SHP77 (cell line): ENCODE data around the gene FBXO46.
"Not testable (repeated sequence)": the region's sequence is repeated elsewhere in the genome, so short reads cannot be mapped to it uniquely, and the experiment has no call there.

Experiments
- DNase-seq, 2 experiments: peaks; one replicate each; lab custom pipeline; 2025; lab: John Stamatoyannopoulos, UW

Gene FBXO46

DNA sequence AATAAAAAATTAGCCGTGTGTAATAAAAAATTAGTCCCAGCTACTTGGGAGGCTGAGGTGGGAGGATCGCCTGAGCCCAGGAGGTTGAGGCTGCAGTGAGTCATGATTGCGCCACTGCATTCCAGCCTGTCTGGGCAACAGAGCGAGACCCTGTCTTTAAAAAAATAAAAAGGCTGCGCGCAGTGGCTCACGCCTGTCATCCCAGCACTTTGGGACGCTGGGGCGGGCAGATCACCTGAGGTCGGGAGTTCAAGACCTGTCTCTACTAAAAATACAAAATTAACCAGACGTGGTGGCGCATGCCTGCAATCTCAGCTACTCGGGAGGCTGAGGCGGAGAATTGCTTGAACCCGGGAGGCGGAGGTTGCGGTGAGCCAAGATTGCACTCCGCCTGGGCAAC is 2.0 kb downstream of the FBXO46 start:
- DNase-seq = not testable (repeated sequence)

DNA sequence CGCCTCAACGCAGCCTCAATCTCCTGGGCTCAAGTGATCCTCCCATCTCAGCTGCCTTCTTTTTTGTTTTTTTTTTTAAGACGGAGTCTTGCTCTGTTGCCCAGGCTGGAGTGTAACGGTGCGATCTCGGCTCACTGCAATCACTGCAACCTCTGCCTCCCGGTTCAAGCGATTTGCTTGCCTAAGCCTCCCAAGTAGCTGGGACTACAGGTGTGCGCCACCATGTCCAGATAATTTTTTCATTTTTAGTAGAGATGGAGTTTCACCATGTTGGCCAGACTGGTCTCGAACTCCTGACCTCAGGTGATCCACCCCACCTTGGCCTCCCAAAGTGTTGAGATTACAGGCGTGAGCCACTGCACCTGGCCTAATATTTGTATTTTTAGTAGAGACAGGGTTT is 10.6 kb downstream of the FBXO46 start:
- not testable (repeated sequence) for DNase-seq

DNA sequence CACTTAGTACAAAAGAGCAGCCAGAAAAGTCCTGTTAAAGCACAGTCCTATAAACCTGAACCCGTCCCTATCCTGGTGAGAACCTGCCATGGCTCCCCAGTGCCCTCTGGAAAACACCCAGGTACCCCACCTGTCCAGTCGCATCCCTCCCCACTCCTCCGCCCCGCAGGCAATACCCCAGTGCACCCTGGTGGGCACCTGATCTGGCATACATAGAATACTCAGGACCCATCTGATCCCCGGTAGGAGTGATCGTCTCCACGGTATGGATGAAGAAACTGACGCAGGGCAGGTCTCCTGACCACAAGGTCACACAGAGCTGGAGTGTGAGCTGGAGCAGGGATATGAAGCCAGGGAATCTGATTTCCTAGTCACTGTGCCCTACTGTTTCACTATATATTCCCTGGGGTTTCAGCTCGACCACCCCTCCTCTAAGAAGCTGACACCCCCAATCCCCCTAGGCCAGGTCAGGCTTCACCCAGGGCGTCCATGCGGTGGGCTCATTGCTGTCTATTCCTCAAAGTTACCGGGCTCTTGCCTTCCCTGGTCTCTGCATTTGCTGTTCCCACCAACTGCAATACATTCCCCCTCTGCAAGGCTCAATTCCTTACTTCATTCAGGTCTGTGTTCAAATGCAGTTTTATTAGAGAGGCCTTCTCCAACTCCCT is 12.6 kb downstream of the FBXO46 start:
- no peak for DNase-seq

DNA sequence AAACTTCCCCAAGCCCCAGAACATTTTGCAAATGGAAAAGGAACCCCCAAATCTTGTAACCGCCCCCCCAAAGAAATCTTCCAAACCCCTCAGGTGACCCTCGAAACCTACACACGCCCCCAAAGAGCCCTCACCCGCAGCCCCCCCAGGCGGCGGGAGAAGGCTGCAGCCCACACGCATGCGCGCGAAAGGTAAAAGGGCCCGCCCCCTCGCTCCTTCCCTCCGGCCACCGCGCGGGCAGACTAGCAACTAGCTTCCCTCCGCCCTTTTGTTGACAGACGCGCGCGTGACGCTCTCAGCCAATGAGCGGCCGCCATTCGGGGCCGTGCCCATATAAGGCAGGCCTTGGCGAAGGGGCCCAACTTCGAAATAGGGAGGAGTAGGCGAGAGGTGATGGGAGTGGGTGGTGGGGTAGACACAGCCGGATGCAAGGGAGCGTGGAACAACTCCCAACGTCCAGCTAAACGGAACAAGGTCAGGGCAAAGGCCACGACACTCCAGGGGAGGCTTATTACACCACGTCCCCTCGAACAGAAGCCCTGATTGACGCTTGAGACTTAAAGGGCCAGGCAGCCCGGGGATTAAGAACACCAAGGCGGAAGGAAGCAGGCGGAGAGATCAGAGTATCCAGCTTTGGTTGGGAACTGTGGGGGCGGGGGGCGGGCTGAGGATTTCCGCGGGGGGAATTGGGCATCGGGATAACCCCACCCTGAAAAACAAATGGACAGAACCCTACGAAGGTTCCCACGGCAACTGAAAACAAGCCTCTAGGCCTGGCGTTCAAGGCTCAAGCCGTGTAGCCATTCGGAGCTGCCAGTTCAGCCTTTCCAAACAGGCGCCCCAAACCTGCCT is 13.3 kb downstream of the FBXO46 start:
- peak; percentile 97 to 98 for DNase-seq

DNA sequence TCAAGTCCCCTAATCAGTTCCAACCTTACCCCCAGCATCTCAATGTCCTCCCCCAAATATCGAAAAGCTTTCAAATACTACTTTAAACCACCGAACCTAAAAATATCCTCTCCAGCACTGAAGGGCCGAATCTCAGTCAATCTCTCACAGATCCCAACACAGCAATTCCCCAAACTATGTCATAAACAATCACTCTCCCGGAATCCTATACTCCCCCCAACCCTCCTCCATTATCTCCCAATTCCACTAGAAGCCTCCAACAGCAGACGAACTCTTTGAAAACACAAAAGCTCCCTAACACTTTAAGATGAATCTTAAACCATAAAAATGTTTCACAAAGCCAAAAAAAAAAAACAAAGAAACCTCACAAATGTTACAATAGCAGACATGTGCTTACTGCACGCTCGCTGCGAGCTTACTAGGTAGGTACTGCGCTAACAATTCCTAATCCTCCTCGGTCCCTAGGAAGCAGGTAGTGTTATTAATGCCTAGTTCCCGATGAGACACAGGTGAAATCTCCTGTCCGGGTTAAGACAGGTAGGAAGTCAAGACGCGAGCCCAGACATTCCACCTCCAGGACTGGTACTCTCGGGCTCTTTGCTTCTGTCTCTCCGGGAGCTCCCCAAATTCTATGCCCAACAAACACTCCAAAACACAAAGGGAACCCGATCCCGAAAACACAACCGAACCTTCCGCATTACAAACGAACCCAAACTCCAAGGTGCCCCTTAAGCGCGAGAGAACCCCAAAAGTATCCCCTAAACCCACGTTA is 14.2 kb downstream of the FBXO46 start:
- no peak for DNase-seq

DNA sequence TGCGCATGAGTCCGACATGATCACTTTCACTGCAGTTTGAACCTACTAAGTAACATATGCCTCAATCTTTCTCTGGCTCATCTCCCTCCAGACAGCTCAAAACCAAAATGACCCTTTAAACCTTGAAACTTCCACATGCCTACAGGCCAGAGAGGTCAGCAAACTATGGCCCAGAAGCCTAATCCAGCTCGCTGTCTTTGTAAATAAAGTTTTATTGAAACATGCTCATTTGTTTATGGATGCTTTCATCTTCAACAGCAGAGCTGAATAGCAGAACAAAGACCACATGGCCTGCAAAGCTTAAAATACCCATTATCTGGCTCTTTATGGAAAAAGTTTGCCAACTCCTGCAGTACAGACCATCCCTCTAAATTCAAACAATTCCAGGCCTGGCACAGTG is 15.6 kb downstream of the FBXO46 start:
- DNase-seq = no peak

DNA sequence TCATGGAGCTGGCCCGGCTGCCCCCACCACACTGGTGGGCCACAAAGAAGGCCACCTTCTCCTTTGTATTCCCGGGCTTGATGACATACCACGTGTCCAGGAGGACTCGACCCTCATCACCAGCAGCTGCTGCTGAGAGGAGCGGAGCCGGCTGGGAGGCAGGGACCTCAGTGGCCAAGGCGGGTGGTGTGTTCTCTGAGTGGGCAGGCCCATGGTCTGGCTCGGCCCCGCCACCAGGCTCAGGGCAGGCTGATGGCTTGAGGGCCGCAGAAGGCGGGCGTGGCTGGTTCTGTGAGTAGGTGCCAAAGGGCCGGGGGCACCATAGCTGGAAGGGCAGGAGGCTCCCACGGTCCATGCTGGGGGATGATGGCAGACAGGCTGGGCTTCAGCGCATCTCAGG is 17.6 kb downstream of the FBXO46 start:
- no peak for DNase-seq

DNA sequence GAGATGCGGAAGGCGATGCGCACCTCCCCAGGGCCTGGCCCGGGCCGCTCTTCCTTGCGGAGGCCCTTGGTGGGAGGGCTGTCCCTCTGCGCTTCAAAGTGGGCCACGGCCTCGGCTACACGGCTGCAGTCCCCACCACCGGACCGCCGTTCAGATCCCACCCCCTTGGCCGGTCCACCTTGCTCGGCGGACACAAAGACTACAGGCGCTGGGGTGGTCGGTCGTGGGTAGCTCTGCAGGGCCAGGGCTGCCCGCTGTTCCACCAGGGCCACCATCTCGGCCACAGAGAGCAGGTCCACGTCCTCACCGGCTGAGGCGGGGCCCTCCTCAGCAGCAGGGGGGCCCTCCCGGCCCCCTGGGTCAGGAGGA is 18.0 kb downstream of the FBXO46 start:
- no peak for DNase-seq

DNA sequence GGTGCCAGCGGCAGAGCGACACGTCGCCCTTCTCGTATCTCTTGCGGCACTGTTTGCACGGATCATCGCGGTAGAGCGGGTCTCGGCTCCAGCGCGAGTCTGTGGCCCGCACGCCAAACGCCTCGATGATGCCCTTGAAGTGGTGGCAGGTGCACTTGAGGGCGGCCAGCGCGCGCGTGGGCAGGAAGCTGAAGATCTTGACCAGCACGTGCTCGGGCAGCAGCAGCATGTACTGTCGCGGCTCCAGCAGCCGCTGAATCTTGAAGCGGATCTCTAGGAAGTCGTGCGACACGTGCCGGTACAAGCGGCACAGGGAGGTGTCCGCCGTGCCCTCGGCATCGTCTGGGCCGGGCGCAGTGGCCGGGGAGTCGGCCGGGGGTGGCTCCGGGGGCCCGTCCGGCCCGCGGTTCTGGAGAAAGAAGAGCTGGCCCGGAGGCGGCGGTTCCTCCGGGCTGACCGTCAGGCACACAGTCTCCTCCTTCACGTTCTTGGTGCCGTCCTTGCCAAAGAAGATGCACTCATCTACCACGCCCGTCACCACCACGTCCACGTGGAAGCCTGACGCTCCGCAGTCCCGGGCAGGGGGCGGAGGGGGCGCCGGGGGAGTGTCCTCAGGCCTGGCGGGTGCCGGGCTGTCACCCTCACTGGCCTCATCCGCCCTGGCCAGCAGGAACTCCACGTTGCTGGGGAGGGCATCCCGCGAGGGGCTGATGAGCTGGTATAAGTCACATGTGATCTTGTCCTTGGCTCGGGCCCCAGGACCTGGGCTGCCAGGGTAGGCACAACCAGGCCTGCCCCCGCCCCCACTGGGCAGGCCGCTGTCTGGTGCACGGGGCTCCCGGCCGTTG is 18.6 kb downstream of the FBXO46 start:
- no peak for DNase-seq

DNA sequence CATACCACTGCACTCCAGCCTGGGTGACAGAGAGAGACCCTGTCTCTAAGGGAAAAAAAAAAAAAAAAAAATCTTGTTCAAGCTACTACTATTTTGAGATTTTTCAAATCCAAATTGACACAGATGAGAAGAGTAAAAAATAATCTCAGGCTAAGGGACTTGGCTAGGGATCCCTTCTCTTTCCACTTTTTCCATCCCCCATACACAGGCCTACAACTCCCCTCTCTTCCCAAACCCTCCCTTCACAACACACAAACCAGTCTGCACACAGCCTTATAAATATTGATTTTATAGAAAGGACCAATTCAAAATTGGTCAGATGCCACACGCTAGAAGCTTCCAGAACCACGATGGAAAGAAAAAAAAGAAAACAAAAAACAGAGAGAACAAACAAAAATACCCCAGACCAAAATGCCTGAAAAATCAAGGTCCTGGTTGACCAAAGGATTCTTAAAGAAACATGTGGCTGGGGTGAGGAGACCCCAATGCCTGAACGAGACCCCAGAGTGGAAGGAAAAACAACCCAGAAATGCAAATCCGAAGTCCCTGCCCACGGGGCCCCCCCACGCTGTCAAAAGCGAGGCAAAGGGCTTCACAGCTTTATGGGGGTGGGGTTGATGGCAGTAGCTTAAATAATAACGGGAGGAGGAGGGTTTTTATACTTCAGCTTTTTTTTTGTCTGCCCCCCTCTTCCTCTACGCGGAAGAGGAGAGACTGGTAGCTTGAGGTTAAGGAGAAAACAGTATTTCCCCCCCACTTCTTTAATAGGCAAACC is 20.2 kb downstream of the FBXO46 start:
- DNase-seq = no peak

DNA sequence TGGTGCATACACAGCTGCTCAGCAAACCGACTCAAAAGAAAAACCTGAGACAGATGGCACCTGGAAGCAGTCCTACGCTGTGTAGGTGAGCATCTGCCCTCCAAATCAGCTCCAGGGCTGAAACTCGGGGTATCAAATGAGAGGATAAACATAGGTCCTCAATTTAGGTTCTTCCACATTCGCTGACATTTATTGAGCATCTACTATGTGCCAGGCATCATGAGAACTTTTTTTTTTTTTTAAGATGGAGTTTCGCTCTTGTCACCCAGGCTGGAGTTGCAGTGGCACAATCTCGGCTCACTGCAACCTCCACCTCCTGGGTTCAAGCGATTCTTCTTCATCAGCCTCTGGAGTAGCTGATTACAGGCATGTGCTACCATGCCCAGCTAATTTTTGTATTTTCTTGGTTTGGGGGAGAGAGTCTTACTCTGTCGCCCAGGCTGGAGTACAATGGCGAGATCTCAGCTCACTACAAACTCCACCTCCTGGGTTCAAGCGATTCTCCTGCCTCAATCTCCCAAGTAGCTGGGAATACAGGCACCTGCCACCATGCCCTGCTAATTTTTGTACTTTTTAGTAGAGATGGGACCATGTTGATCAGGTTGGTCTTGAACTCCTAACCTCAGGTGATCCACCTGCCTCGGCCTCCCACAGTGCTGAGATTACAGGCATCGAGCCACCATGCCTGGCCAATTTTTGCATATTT is 24.8 kb downstream of the FBXO46 start:
- DNase-seq = no peak

DNA sequence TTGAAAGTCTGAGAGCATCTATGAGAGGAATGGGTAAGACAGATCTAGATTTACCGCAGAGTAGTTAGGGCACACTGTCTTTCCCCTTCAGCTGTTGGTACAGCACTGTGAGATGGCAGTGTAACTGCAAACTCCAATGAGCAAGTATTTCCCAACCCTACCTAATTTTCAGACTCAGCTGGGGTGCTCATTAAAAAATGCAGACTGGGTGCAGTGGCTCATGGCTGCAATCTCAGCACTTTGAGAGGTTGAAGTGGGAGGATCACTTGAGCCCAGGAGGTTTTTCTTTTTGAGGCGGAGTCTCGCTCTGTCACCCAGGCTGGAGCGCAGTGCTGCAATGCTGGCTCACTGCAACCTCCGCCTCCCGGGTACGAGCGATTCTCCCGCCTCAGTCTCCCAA is 25.6 kb downstream of the FBXO46 start:
- no peak for DNase-seq

DNA sequence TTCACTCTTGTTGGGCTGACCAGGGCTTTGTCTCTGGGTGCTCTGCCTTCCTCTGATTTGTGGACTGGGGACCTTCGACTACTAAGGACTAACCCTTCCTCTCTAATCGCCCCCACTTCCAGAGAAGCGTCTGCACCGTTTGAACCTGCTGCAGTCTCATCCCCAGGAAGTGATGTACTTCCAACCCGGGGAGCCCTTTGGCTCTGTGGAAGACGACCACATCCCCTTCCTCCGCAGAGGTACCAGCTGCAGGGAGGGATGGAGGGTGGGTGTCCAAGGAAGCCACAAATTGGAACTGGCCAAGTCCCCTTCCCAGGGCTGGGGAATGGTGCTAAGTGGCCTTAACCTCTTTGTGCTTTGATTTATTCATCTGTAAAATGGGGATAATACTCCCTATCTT is 29.0 kb downstream of the FBXO46 start:
- DNase-seq = no peak

DNA sequence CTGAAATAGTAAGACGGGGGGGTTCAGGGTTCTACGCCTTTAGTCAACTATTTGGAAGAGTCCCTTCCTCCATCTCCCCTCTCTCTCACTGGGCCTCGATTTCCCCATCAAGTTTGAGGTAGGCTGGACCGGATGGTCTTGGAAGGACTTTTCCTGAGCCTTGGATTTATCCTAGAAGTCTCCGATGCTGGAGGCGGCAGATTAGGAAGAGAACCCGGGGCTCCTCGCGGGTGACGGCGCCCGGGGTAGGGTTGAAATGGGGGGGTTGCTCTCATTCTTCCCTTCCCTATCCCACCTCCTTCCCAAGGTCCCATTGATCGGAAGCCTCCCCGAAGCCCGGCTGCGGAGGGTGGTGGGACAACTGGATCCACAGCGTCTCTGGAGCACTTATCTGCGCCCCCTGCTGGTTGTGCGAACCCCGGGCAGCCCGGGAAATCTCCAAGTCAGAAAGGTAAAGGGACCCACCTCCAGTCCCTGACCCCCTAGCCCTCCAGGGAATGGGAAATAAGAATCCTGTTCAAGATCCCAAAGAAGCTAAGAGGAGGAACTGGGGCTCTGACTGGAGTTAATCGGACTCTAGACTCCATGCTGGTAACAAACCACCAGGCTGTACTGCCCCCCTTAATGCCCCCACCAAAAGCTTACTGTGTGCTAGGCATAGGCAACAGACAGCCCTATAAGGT is 37.4 kb downstream of the FBXO46 start:
- peak; percentile 48 to 76 for DNase-seq

DNA sequence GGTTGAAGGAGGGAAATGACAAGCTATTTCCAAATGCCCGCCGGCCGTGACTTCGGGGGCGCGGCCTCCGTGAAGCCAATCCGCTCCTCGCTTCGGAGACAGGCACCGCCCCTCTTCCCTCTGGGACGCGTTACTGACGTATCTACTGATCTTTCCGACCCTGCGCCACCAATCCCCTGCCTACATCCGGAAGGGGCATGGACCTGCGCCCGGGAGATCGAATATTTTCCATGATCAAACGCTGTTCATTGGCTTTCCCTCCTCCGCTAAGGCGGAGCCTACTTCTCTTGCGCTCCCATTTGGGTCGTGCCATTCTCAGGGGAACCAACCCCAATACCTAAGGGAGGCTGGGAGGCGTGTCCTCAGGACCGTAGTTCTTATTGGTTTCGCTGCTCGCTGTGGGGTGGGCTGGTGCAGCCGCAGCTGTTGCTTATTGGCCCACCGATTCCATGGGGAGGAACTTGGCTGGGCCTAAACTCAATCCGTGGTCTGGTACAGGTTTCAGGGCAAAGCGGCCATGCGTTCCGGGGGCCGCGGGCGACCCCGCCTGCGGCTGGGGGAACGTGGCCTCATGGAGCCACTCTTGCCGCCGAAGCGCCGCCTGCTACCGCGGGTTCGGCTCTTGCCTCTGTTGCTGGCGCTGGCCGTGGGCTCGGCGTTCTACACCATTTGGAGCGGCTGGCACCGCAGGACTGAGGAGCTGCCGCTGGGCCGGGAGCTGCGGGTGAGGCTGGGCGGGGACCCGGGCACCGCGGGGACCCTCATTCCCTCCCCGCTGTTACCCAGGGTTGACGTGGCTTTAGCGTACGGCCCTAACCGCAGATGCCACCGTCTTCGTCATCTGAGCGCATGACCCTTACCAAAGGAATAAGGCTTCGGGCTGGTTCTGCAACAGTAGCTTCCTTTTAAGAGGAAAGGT is 38.2 kb downstream of the FBXO46 start, which contains the start of gene QPCTL:
QPCTL (plus strand) TSS at position 480 of the 919 bp plus-strand sequence; CDS start at position 518, 38 bp downstream.
- peak; percentile 99 to 100 for DNase-seq

DNA sequence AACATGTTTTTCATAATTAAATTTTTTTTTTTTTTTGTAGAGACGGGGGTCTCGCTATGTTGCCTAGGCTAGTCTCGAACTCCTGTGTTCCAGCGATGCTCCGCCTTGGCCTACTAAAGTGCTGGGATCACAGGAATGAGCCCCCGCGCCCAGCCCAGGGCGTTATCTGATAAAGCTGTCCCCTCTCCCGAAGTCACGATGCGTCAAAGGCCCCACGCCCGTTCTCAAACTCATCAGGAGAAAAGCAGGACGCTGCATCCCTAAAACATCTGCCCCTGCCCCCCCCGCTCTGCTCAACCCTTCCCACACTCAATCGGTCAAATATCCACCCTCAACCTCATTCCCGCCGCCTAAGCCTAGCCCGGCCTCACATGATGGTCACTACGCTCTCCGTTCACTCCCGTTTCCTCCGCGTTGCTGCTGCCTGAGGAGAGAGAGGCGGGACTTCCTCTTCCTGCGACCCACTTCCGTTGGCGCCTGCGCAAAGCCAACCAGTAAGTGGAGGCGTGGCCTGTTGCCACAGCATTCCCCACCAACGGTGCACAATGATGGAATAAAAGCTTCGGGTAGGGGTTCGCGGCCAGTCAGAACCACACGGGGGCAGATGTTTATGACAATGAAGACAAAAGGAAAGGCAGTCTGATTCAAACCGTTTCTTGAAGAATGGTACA is 39.0 kb downstream of the FBXO46 start, which contains the start of gene SNRPD2:
SNRPD2 (minus strand) TSS at position 438 of the 671 bp plus-strand sequence; CDS start at position 373, 65 bp downstream.
- peak; percentile 89 to 90 for DNase-seq

DNA sequence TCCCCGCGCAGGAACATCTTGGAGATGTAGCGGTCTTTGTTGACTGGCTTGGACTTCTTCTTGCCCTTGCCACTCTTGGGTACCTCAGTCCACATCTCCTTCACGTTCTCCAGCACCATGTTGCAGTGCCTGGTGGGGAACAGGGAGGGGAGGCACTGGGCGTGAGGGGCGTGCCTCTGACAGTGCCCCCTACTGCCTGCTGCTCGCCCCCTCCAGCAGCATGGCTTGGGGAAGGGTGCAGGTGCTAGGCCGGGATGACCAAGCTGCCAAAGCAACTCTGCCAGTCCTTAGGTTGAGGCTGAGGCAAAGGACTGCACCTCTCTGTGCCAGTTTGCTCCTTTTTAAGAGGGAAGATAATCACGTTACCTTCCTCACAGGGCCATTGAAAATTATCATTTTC is 43.1 kb downstream of the FBXO46 start:
- DNase-seq = no peak

DNA sequence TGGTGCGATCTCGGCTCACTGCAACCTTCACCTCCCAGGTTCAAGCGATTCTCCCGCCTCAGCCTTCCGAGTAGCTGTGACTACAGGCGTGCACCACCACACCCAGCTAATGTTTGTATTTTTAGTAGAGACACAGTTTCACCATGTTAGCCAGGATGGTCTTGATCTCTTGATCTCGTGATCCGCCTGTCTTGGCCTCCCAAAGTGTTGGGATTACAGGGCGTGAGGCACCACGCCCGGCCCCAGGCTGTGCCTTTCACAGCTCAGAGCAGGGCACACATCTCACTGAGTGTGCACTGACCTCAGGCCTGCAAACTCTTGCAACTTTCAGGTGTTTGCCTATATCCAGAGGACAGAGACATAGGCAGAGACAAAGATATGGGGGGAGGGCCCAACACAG is 45.7 kb downstream of the FBXO46 start:
- not testable (repeated sequence) for DNase-seq
